GM12874 (cell line): ENCODE results near the gene CDC42.

Source experiments
- CTCF ChIP-seq: IDR thresholded peaks from 2 replicates; pipeline ENCODE4 v1.5.1; 2011; ENCODE audit warnings: low read depth, mild to moderate bottlenecking, control low read depth, low read length, moderate library complexity; ENCODE audit not compliant: insufficient read depth

The CDC42 gene

DNA sequence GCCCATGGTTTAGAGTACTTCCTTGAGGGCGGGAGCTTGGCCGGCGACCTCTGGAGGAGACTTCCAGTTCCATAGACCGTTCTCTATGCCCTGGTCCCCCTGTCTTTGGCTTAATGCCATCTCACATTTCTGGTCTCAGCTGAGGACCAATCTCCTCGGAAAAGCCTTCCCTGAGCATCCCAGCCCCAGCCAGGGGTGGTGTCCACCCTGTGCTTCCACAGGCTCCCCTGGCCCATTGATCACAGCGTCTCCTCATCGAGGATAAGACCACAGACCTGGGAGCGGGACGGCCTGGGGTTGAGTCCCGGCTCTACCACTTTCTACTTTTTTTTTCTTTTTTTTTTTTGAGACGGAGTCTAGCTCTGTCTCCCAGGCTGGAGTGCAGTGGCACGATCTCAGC, 75.9 kb downstream of the CDC42 start:
- no peak for TF ChIP-seq CTCF

- TF ChIP-seq CTCF, result no peak
Measured at GRCh38 chr1:22129501-22130117, 77.1 kb downstream of the CDC42 start.

DNA sequence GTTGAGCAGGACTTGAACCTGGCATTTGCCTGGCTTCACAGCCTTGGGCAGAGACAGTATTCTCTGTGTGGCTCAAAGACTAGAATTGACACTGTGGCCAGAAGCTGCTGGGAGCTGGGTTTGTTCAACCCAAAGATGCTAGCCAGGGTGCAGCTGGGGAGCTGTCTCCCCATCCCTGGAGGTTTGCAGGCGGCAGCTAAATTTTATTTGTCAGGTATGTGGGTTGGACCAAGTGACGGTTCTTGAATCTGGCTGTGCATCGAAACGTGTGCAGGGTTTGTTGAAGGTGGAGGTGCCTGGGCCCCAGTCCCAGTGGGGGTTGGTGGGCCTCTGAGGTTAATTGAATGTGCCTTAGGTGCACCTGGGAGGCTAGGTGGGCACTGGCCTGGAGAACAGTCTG, 78.6 kb downstream of the CDC42 start:
- TF ChIP-seq CTCF, result no peak

DNA sequence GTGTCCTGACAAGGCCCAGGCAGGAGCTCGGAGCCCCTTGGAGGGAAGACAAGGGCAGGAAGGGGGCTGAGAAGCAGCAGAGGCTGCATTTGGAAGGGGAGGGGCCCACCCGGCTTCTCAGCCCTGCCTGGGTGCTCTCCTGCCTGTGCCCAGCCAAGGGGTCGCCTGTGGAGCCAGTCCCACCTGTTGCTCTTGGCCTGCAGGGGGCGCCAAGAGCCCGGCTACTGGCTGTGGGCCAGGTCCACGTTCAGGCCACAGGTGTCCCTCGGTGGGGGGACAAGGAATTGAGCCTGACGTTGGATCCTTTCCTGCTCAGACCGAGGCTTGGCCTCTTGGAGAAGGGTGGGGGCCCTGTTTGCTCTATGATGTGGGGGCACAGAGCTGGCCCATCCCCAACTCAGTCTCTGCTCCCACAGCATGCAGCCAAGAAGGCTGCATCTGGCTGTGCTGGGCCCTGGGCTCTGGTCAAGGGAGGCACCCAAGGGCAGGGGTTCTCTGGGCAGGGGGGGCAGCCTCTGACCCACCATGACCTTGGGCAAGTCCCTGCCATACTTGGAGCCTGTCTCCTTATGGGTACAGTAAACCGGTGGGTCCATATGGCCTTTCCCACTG, 79.5 kb downstream of the CDC42 start:
- peak; percentile 97 for TF ChIP-seq CTCF

DNA sequence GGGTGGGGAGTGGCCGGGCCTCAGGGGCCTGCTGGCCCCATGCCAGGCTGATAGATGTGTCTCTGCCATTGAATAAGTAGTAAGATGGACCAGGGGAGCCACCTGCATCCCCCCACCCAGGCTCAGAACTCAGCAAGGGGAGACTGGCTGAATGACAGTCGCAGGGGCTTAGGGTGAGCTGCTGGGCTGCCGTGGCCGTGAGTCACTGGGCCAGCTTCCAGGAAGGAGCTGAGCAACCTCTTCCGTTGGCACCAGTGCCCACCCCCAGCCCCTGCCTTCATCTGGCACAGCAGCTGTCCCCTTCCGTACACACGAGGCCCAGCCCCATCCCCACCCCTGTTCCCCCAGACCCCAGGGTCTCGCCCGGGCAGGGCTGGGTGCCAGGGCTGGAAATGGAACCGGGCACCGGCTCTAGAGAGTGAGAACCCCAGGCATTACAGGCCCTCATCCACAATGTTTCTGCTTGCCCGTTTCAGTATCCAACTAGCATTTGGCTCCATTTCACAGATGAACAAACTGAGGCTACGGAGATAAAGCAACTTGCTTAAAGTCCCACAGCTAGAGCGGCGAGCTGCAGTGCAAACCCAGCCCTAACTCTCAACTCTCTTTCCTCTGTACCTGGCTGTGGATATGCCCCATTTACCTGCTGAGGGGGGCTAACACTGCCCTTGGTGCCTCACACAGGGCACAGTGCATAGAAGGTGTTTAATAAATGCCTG, 80.2 kb downstream of the CDC42 start:
- no peak for TF ChIP-seq CTCF

DNA sequence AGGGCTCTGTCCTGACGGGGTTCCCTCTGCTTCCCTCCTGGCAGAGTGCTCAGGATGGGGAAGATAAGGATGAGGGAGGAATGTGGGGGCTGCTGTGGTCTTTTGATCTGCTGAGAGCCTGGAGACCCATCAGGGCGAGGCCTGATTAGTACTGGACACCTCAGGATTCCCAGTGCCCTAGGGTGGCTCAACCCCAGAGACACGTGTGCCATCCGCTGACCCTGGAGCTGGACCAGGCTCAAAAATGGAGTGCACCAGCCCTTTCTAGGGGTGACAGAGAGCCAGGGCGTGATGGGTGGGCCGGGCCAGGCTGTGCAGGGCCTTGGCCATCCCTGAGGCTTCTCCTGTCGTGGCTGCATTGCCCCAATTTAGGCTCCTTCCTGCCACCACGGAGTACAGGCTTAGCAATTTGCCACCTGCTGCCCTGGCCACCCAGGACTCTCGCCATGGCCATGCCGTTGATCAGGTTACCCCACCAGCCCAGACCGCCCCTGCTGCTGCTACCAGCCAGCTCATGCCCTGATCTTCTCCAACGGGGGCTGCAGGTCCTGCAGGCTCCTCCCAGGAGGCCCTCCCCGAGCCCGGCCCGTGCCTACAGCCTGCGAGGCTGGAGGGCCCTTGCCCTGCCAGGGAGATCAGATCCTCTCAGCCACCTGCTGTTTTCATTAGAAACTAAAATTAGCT, 80.9 kb downstream of the CDC42 start:
- TF ChIP-seq CTCF, result no peak

- TF ChIP-seq CTCF, result no peak
Measured at GRCh38 chr1:22133931-22134324, 81.4 kb downstream of the CDC42 start.
